Renal pelvis (tissue), 4 donors: ENCODE data around the gene LSM14A. TPM values are rescaled to one million over a fixed set of nuclear protein-coding genes. Genes with fewer than 3 reads are reported as not detected.
A peak's percentile ranks its signal among the peaks of the same experiment; 100 is the strongest.
"Not testable (repeated sequence)": the region's sequence is repeated elsewhere in the genome, so short reads cannot be mapped to it uniquely, and the experiment has no call there.

Experiments used
- DNase-seq: peaks from one replicate; pipeline ENCODE4 v3.0.0-alpha.2; 2013
- polyA plus RNA-seq, 3 donors: library from polyadenylated mRNA; unstranded; fragments of 120-200 nt; gene quantifications; one replicate each; pipeline ENCODE4 v1.2.1, GENCODE V29; 2013; ENCODE audit not compliant: insufficient read length in 3 of 3

LSM14A gene
- polyA plus RNA-seq, 3 donors, result 155 to 179 (median 178) TPM

DNA sequence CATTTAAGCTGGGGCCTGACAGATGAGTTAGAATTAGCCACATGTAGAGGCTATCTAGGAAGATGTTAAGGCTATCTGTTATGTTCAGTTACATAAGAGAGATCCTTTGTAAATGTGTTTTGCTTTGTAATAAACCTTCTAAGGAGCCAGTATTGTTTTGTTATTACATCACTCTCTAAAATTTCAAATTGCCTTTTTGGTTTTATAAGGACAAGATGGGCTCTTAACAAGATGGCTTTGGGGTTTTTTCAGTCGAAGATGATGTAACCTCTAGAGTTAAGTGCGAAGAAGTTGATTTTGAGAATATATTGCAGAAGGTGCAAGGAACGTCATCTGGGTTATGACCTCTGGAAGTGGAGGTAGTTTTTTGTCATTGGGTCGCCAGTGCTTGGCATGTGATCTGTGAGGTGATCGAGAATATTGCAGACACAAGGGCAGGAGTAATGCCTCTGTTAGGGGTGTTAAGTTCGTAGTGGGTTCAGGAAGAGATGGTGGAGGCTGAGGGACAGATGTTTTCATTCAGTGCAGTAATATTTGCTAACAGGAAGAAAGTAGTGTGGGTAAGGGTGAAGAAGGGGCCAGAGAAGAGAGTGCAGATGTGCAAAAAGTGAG, 12.7 kb downstream of the LSM14A start:
- no peak for DNase-seq

DNA sequence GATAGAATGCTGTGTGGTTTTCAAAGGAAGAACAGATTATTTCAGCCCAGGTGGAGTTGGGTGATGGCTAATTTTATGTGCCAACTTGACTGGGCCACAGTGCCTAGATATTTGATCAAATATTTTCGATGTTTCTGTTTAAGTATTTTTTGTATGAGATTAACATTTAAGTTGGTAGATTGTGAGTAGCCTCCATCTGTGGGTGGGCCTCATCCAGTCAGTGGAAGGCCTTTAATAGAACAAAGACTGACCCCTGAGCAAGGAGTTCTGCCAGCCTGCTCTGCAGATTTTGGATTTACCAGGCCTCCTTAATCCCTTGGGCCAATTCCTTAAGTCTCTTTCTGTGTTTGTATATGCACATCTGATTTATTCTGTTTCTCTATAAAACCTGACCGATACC, 13.9 kb downstream of the LSM14A start:
- no peak for DNase-seq

DNA sequence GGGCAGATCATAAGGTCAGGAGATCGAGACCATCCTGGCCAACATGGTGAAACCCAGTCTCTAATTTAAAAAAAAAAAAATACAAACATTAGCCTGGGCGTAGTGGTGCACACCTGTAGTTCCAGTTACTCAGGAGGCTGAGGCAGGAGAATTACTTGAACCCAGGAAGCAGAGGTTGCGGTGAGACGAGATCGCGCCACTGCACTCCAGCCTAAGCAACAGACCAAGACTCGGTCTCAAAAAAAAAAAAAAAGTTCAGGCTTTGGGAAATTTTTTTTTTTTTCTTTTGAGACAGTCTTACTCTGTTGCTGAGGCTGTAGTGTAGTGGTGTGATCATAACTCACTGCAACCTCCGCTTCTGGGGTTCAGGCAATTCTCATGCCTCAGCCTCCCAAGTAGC, 14.7 kb downstream of the LSM14A start:
- no peak for DNase-seq

DNA sequence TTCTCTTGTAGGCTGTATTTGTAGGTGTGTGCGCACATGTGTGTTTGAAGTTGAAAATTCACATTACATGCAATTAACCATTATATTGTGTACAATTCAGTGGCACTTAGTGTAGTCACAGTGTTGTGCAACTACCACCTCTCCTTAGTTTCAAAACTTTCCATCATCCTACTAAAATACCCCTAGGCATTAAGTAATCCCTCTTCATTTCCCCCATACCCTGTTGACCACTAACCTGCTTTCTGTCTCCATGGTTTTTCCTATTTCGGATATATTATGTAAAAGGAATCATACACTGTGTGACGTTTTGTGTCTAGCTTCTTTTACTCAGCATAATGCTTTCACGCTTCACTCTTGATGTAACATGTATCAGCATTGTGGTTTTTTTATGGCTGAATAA, 16.1 kb downstream of the LSM14A start:
- DNase-seq, result no peak

DNA sequence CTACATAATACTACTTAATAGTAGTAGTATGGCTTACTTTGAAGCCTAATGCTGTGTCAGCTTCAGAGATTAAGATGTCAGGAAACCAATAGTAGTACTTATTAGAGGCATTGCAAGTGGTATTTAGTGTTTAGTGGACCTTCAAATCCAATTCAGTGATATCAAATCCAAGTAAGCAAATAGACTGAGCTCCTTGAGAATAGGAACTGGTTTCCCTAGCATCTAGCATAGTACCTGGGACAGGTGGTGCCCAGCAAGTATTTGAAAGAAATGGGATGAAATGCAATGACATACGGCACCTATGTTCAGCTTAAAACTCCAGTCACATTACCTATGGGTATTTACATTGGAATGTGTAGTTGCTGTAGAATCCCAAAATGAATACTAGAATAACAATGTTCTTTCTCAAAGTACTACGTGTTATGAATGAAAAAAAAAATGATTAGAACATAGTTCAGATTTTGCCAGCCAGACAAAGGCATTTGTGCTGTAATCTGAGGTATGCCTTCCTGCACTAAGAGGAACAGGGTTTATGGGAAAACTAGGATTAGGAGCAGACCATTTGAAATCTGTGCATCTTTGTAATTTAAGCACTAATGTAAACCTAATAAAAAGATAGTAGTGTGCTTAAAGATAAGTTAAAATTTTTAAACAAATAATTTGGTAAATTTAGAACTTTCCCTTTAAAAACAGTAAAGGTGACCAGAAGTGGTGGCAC, 17.1 kb downstream of the LSM14A start:
- no peak for DNase-seq

DNA sequence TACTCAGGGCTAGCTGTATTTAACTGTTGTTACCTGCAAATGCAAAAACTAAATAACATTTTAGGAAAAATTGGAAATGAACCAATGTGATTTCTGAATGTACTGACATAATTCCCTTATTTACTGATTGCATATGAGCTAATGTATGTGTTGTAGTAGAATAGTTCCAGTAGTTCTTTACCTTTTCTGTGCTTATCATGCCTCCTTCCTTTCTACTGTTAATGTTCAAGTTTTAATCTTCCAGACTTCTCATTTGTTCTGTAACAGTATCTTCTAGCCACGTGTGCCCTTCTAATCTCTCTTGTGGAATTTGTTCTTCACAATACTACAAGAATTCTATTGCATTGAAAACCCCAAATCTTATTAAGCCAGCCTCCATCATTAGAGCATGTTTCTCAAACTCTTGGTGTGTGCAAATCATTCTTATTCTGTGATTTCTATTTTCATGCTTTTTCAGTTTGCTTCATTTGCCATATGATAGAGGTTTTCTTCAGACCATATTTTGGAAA, 17.7 kb downstream of the LSM14A start:
- no peak for DNase-seq

DNA sequence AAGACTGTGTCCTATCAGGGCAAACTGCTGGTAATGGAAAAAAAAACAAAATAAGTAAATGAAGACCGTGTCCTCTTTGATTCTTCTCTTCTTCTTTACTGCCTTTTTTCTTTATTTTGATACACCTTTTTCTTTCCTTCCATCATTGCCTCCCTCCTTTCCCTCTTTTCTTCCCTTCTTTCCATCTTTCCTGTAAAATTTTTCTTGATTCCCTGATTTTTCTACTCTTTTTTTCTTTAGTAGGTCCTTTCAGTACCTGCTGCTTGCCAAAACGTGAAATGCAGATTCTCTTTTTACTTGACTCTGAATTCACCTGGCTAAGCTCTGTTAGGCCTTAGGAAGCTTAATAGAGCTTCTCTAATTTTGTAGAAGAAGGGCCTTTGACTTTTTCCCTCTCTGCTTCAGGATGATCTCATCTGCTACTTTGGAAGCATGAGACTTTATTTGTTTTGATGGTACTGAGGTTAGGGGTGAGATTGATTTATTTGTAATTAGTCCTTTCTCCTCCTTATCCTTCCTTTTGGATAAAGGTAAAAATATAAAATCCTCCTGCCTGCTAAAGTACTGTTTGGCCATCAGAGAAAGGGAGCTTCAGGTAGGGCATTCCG, 19.2 kb downstream of the LSM14A start:
- no peak for DNase-seq

DNA sequence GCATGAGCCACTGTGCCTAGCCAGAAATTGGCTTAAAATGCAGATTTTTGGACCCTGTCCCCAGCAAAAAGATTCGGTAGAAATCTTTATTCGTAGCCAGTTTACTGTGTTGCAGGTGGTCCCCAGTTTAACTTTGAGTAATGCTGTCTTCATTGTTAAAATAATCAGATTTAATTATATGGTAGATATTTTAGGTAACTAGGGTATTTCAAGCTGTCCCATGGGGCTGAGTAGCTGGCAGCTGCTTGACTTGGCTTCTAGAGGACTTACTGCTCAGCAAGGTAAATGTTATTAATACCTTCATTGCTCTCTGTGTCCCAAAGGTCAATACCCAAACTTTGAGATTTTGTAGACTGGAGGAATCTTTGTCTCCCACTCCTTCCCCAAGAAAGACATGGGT, 21.1 kb downstream of the LSM14A start:
- DNase-seq, result no peak

DNA sequence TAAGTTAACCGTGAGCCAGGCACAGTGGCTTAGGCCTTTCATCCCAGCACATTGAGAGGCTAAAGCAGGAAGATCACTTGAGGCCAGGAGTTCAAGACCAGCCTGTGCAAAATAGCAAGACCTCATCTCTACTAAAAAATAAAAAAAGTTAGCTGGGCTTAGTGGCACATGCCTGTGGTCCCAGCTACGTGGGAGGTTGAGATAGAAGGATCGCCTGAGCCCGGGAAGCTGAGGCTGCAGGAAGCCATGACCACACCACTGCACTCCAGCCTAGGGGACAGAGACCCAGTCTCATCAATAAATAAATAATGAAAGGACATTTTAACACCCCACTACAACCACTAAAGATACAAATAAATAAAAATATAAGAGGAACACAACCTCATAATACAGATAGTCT, 21.6 kb downstream of the LSM14A start:
- DNase-seq, result no peak

DNA sequence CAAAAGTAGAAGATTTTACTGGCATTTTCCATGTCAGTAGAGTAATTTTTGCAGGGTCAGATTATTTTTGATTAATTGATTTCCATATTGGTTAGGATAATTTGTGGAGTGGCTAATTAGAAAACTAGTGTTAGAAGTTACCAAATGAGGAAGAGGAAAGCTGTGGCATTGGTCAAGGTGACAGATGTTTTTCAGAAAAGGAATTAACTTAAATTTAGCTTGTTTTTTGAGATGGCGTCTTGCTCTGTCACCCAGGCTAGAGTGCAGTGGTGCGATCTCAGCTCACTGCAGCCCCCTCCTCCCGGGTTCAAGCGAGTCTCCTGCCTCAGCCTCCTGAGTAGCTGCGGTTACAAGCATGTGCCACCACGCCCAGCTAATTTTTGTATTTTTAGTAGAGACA, 28.8 kb downstream of the LSM14A start:
- no peak for DNase-seq

DNA sequence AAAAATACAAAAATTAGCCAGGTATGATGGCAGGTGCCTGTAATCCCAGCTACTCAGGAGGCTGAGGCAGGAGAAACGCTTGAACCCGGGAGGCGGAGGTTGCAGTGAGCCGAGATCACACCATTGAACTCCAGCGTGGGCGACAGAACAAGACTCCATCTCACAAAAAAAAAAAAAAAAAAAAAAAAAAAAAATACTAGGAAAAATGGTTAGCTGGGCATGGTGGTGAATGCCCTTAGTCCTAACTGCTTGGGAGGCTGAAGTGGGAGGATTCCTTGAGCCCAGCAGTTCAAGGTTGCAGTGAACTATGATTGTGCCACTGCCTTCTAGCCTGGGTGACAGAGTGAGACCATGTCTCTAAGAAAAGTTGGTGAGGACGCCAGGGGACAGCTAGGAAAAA, 33.0 kb downstream of the LSM14A start:
- DNase-seq, result not testable (repeated sequence)

DNA sequence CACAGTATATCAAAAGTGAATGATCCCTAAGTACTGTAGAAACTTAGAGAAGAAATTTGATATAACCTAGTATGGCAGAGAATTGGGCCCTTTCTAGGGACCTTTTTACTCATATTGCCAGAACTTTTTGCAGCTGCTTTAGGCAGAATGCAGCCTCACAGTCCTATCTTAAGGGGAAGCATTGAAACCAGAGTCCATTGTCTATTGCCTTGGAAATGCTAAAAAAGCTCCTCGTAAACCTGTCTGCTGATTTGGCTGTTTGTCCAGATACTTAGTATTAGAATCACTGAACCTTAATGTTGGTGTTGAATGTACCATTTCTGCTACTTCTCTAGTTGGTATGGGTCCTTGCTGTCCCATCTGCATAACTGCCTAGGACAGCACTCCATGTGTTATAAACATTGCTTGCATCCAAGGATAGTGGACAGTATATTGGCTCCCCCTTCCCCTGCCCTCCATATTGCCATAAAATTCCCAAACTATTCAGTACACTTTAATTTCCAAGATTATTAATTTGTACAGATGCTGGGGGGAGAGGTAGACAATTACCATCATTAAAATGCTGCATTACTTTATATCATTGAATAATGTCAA, 36.1 kb downstream of the LSM14A start:
- DNase-seq, result no peak

DNA sequence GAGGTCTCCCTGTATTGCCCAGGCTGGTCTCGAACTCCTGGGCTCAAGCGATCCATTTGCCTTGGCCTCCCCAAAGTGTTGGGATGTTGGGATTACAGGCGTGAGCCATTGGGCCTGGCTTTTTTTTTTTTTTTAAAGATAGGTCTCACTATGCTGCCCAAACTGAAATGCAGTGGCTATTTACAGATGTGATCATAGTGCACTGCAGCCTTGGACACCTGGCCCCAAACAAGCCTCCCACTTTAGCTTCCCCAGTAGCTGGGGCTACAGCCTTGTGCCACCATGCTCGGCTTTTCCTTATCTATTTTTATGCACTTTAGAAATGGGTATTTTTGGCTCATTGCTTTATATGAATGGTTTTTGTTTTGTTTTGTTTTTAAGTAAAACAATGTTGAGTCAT, 37.4 kb downstream of the LSM14A start:
- DNase-seq, result no peak

DNA sequence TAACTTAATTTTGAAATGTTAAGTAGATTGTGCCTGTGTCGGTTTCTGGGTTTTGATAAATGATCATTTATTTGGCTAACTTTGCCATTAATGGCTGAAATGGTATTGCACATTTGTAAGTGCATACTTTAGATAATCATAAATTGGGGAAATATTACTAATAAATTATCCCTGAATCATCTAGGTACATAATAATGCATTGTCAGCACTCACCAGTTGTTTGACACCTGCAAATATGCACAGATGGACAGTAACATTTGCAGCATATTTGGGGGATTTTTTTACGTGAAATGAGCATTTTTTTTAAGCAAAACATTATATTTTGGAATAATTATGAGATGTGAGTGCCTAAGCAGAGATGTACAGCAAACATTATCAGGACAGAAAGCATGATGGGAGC, 41.0 kb downstream of the LSM14A start:
- DNase-seq, result no peak

DNA sequence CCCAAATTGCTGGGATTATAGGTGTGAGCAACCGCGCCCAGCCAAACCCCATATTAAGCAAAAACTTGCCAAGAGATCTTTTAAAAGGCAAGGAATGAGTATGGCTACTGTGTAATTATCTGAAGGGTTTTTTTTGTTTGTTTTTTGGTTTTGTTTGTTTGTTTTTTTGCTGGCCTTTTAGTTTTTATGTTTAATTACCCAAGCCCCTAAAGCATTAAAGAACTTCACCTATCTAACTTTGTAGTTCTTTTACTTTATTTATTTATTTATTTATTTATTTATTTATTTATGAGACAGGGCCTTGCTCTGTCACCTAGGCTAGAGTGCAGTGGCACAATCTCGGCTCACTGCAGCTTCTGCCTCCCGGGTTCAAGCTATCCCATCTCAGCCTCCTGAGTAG, 41.7 kb downstream of the LSM14A start:
- no peak for DNase-seq

DNA sequence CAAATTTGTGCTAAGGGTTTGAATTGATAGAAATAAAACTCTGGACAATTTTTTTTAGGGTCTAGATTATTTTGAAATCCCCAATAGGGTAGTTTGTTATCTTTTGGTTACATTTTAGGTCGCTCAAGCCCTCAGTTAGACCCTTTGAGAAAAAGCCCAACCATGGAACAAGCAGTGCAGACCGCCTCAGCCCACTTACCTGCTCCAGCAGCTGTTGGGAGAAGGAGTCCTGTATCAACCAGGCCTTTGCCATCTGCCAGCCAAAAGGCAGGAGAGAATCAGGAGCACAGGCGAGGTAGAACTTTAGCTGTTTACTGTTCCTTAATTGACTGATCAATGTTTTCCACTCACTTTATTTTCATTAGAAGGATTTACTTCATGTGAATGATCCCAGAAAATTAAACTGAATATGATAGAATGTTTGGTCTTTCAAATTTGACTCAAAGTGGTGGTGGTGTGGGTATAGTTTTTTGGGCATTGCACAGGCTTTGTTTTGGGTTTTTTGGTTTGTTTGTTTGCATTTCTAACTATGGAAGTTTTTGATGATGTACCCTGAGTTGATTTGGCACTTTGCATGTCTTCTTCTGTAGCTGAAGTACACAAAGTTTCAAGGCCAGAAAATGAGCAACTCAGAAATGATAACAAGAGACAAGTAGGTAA, 42.8 kb downstream of the LSM14A start:
- no peak for DNase-seq

DNA sequence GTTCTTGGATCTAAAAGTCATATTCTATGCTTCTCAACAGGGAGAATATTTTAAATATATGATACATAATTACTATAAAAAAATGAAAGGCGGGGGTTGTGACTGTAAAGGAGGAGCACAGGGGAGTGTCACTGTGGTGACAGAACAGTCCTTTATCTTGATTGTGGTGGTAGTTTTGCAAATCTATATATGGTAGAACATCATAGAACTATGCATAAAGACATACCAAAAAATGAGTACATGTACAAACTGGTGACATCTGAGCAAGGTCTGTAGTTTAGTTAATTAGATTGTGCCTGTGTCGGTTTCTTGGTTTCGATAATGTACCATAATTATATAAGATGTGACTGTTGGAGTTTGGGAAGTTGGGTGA, 43.3 kb downstream of the LSM14A start:
- DNase-seq, result no peak

DNA sequence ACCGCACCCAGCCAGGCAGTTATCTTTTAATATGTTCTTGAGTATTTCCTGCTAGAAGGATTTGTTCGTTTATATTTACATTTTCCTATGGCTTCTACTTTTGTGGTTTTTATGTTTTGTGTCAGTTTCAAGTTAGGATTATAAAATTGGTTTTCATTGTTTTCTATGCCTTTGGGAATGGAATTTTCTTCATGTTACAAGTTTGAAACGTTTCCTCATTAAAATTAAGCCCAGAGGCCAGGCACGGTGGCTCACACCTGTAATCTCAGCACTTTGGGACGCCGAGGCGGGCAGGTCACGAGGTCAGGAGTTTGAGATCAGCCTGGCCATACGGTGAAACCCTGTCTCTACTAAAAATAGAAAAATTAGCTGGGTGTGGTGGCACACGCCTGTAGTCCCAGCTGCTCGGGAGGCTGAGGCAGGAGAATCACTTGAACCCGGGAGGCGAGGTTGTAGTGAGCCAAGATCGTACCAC, 44.5 kb downstream of the LSM14A start:
- DNase-seq, result not testable (repeated sequence)

DNA sequence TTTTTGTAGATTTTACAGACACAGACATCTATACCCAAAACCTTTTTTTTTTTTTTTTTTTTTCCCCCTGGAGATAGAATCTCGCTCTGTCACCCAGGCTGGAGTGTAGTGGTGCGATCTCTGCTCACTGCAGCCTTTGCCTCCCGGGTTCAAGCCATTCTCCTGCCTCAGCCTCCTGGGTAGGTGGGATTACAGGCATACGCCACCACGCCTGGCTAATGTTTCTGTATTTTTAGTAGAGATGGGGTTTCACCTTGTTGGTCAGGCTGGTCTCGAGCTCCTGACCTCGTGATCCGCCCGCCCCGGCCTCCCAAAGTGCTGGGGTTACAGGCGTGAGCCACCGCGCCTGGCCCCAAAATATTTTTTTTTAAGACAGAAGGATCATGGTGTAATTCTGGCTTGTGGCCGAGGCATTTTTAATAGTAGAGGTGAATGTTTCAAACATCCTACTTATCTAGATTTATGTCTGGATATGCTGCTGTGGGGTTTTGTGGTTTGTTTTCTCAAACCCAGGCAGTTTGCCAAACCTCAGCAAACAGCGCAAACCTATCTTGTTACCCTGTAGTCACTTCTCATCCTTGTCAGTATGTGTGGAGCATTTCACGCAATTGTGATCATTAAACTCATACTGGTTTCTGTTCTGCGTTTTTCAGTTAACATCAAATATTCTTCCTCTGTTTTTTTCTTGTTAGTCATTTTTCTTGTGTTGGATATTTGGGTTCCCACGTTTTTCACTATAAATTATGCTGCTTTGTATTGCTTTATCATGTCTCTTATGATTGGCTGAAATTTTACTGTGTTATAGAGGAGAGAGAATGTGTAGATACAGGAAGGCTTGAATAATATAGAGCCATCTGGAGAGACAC, 45.9 kb downstream of the LSM14A start:
- DNase-seq, result peak; percentile 57

DNA sequence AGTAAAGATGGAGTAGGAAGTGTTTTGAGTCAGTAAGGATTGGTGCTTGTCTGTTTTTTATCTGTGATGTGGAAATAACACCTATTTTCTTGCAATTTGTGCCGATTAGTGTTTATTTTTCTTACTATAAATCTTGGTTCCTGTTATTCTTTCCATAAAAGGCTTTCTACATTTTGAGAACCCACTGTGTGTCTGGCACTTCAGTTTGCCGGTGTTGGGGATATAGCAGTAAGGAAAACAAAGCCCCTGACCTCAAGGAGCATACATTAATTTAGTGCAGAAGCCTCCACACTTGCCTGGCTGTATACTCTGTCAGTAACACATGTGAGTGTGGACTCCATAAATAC, 46.5 kb downstream of the LSM14A start:
- DNase-seq, result no peak

DNA sequence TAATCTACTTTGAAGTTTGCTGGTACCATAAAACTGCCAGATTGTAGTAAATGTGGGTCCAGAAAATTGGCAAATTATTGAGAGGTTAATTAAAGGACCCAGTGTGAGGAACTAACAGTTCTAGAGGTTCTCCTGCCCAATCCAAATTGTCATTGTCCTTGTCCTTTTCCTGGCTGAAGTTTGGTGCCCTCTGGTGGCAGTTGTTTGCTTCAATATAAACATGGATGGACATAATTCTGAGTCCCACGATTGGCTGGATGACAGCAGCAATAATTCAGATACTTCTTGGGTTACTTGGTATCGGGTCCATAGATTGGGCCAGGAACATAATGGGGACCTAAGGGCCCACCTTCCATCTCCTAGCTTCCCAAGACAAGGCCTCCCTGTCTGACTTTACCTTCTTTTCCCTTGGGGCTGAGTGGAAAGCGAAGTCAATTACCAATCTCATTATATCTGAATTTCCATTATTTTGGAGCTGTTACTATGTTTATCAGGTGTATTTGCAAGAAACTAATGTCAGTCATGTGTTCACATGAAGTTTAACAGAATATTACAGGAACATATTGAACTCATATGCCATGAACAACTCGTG, 48.3 kb downstream of the LSM14A start:
- DNase-seq, result peak; percentile 52
